Activated T-cell treated with anti-CD3 and anti-CD28 coated beads for 48 hours (primary cell): ENCODE results near the gene TRPM5.

ENCODE experiments used
- DNase-seq: peaks from one replicate; pipeline ENCODE4 v3.0.0-alpha.2; 2020; ENCODE audit warnings: low read depth

The TRPM5 gene

GRCh38 chr11:2452321-2453012, 8.2 kb upstream of the TRPM5 start:
- no peak for DNase-seq

GRCh38 chr11:2451916-2452315, 7.6 kb upstream of the TRPM5 start:
- DNase-seq: no peak

DNA sequence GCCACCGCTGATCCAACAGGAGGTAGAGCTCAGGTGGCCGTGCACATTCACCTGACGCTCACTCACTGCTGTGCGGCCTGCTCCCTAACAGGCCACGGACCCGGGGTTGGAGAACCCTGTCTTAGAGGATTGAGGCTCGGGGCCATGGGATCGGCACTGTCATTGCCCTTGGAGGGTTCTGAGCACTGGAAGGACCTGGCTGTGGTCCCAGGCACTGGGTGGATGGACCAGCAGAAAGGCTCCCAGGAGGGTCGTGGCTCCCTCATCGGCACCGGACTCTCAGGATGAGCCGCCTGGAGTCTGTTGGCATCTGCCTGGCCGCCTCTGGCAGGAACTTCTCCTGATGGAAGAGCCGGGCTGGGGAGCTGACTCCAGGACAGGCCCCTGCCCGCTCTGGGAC, 7.0 kb upstream of the TRPM5 start:
- DNase-seq: no peak

DNA sequence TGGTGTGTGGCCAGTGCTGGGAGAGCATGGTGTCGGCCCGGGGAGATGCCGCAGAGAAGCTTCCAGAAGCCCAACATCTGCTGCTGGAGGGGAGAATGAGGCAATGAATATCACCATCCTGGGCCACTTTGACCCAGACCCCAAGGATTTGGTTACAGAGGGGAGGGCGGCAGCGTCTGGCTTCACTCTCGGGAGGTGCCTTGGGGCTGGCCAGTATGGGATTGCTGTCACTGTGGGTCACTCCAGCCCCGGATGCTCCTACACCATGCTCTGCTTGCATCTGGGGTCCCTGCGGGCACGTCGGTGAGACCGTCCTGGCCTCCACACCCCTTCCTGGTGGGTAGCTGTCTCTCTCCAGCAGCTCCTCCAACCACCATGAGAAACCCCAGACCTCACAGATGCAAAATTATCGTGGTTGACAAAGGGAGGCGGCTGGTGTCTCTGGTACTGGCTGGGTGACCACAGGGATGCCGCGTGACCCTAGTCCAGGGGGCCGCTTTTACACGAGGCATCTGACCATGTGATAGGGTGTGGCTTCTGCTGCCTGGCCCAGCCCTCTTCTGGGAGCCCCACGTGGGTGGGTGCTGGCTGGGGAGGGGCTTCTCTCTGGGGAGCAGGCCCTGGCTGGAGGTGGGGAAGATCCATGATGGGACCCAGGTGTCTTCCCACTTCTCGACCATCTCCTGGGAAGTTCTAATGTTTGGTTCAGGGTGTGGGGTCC, 6.2 kb upstream of the TRPM5 start:
- no peak for DNase-seq

DNA sequence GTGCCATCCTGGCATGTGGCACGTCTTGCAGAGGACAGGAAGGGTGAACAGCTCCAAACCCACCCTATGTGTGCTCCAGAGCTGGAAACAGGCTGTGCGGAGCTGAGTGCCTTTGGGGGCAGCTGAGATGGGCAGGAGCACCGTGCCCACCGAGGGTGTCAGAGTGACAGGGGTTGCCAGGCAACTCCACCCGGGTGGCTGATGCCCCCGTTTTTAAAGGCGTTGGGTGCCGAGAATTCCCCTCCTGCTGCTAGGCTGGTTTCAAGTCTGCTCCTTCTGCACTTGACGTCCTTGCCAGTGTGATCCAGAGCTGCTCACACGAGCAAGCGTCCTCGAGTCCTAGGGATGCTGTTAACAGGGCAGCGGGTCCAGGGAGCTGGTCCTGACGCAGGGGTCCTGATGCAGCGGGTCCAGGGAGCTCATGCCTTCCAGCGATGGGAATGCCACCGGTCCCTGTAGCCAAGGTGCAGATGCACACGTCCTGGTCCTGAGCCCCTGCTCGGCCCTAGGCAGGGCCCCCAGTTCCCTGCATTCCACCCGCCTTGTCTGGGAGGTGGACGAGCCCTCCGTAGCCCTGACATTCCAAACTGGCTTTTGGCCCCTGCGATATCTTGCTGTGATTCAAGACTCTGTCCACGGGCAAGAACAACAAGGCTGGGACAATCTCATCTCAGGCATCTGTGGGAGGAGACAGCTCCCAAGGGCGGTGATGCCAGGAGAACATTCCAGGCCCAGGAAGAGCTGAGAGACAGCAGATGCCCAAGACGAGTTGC, 5.4 kb upstream of the TRPM5 start:
- no peak for DNase-seq

DNA sequence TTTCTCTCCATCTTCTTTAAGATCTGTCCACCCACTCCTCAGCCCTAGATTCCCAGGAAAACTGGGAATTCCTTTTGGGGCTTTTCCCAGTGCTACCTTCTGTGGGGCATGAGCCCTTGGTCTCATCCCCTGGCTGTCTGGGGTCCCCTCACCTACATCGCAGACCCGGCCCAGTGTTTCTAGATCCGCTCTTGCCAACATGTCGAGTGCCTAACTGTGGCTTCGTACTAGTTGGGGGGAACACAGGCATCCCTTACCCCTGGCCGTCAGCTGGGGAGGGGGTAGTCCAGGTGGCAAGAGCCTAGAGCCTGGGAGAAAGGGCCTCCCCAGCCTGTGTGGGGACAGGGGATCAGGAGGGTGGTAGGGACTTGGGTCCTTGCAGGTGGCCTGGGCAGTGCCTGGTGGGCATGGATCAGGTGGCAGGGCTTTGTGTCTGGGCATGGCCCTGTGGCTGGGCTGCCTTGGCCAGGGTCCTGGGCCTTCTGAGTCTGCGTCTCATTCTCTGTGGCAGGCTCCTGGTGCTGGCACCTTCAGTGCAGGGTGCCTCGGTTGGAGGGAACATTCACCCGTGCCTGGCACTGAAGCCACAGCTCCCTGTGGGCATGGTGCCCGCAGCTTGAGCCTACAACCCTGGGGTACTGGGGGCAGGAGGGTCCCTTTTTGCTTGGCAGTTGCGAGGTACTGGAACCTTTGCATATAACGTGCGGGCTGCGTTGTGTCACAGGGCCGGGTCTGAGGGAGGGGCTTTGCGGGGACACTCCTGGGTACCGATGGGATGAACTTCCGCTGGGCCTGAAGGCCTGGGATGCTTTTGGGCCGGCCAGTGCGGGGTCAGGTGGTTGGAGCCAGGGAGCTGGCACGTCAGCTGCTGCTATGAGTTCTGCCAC, 4.6 kb upstream of the TRPM5 start:
- DNase-seq: no peak

DNA sequence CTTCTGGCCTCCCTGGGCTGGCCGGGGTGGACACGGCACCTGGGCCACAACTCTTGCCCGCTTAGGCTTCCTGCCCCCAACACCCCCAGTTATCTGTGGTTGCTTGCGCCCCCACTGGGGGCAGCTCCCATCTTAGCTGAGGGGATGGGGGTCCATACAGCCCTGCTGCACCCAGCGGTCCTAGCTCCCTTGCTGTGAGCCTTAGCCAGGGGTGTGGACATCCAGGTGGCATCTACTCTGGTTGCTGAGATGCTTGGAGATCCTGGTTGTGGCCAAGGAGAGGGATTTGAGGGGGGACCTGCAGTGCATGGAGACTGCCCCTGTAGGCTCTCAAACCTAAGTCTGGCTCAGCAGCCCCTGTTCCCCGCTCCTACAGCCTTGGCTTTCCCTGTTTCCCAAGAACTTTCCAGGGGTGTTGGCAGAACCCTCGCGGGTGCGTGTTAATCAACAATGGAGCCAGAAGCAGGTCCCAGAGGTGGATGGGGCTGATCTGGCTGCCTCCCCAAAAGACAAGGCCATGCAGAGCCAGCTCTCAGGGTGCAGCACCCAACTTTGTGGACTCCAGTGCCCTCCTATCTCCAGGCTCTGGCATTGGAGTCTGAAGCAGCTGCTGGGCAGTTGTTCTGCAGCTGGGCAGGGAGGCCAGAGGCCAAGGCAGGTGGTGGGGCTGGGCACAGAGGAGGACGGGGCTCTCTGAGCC, 3.8 kb upstream of the TRPM5 start:
- no peak for DNase-seq

GRCh38 chr11:2447253-2447950, 3.1 kb upstream of the TRPM5 start:
- no peak for DNase-seq

DNA sequence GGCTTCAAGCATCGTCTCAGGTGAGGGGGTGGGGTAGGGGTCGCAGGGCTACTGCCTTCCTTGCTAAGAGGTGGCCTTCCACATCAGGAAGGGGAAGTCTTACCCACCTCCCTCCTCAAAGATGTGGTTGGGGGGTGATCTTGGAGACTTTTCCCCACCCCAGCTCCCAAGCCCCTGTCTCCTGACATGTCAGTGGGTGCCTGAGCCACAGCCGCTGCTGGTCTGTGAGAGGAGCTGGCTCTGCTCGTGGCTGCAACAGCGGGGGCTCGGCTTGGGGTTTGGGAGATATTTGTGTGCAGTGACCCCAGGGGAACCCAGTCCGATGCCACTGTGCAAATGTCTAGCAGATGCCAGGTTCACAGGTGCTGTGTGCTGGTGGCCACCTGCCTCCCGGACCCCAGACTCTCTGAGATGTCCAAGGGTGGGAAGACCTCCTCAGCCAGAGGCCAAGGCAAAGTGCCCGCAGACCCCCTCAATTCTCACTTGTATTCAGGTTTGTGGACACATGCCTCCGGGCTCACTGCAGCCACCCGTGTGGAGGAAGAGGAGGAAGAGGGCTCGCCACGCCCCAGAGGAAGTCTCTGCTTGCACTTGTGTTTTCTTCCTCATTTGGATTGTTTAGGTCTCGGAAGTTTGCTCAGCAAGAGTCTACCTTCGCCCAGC, 2.4 kb upstream of the TRPM5 start:
- no peak for DNase-seq

GRCh38 chr11:2445746-2446551, 1.6 kb upstream of the TRPM5 start:
- no peak for DNase-seq

GRCh38 chr11:2444821-2445745, 769 bp upstream of the TRPM5 start, which contains the start of gene KCNQ1:
Gene KCNQ1, plus strand, starts transcription at chr11:2445008. Its CDS starts 91 bp downstream, at chr11:2445099.
- DNase-seq: peak; percentile 69

- no peak for DNase-seq
These were observed 908 bp downstream of the TRPM5 start for GRCh38 chr11:2443406-2443805.

DNA sequence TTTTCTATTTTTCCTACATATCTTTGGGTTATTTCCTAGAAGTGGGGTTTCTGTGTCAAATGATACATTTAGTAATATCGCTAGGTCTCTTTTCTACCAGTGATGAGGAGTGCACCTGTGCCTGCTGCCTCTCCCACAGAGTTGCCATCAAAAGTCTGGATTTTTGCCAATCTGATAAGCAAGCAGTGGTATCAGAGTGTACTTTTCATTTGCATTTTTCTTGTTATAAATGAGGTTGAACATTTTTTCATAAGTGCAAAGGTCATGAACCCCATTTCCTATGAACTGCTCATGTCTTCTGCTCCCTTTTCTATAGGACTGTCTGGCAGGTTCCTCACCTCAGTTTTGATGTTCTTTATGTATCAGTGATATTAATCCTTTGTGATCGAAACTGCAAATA, 1.7 kb downstream of the TRPM5 start:
- no peak for DNase-seq

DNA sequence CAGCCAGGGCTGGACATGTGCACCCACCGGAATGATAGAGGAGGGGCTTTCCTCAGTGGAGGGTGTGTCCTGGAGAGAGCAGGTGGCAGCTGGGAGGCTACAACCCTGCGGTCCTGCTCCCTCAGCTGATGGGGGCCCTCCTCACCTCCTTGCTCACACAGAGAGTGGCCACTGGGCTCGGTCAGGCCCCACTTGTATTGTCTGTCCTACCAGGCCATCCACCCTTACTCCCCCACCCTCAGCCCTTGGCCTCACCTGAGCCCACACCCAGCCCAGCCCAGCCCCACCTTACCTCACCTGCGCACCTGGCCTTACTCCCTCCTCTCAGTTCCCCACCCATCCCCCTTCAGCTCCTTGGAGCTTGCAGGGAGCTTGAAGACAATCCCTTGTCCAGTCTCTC, 3.1 kb downstream of the TRPM5 start:
- DNase-seq: no peak

DNA sequence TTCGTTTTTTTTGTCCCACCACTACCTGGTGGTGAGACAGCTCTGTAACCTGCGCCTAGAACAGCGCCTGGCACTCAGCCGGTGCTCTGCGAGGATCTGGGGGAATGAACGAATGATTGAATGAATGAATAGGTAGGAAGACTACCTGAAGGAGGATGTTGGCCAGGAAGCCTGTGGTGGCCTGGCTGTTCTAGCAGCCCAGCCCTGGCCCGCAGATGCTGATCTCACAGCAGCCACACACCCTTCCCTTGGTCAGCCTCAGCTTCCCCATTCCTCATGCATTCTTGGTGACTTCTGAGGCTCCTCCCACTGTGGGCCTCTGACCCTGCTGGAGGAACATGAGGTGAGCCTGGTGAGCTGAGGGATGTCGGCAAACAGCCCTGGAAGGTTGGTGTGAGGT, 3.7 kb downstream of the TRPM5 start:
- no peak for DNase-seq

DNA sequence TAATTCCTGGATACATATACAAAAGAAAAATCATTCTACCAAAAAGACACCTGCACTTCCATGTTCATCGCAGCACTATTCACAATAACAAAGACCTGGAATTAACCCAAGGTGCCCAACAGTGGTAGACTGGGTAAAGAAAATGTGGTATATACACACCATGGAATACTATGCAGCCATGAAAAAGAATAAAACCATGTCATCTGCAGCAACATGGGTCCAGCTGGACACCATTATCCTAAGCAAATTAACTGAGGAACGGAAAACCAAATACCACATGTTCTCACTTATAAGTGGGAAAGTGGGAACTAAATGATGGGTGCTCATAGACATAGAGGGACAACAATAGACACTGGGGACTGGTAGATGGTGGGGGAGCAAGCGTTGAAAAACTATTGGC, 4.5 kb downstream of the TRPM5 start:
- DNase-seq: no peak

DNA sequence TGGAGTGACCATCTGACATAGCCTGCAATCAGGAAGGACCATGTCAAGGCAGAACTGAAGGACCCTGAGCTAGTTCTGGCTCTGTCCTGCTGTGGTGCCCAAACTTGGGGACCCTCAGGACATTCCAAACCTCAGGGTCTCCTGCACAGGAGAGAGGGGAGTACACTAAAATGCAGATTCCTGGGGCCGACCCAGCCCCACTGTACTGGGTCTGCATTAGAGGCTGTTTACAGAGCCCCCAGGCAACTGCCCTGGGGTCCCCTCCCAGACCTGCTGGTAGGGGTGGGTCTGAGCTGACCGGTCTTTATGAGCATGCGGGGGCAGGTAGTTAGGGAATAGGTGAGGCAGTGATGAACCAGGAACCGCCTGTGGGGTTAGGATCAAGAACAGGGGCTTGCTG, 6.8 kb downstream of the TRPM5 start:
- DNase-seq: no peak

DNA sequence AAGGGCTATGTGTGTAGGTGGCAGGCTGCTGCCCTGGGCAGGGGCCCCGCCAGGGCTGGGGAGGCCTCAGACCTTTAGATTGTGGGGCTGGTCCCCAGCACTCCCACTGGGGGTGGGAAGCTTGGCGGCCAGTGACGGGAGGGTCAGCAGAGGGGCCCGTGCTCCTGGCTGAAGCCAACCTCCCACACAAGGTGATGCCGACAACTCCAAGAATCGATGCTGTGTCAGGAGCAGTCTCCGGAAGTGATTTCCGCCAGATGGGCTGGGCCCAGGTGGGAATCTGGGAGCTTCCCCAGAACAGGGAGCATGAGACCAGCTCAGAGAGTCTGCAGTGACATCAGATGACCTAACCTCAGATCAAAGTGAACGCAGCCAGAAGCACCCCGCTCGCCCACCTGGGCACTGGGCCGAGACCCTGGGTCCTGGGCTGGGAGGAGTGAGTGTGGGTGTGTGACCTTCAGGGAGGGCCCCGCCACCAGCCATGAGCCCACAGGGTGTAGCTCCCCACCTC, 7.7 kb downstream of the TRPM5 start:
- DNase-seq: no peak
